HG03135 (cell line): ENCODE results near the gene TNFRSF1A.
"Not testable (repeated sequence)": the region's sequence is repeated elsewhere in the genome, so short reads cannot be mapped to it uniquely, and the experiment has no call there.

ENCODE experiments used
- ATAC-seq: cut with Tn5 transposase; IDR thresholded peaks from one replicate; pipeline ENCODE4 v1.9.1; 2021; ENCODE audit warnings: mild to moderate bottlenecking, moderate library complexity; ENCODE audit not compliant: unreplicated experiment

Gene TNFRSF1A

DNA sequence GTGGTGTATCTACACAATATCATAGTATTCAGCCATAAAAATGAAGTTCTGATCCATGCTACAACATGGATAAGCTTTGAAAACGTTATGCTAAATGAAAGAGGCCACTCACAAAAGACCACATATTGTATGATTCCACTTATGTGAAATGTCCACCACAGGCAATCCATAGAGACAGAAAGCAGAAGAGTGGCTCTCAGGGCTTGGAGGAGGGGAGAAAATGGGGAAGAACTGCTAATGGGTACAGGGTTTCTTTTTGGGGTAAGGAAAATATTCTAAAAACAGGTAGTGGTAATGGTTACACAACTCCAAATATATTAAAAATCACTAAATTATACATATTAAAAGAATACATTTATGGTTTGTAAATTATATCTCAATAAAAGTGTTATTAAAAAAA lies 17.0 kb upstream of the TNFRSF1A start:
- no peak for ATAC-seq

DNA sequence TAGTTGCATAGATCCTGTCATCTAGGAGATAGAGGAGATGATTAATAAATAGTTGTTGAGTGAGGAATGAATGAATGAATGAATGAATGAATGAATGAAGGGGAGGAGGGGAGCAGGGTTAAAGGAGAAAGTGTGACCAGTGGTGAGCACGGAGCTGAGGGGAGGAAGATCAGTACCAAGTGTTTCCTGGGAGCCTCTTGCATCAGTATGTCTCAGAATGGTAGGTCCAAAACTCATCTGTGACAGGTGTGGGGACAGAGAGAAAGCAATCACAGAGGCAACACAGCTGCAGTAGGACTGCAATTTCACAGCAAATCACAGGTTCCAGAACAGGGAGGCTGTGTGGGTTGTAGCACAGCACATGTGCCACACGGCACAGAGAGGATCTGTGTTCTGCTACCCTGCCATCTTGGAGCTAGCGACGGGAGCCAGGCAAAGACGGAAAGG lies 14.5 kb upstream of the TNFRSF1A start:
- no peak for ATAC-seq

DNA sequence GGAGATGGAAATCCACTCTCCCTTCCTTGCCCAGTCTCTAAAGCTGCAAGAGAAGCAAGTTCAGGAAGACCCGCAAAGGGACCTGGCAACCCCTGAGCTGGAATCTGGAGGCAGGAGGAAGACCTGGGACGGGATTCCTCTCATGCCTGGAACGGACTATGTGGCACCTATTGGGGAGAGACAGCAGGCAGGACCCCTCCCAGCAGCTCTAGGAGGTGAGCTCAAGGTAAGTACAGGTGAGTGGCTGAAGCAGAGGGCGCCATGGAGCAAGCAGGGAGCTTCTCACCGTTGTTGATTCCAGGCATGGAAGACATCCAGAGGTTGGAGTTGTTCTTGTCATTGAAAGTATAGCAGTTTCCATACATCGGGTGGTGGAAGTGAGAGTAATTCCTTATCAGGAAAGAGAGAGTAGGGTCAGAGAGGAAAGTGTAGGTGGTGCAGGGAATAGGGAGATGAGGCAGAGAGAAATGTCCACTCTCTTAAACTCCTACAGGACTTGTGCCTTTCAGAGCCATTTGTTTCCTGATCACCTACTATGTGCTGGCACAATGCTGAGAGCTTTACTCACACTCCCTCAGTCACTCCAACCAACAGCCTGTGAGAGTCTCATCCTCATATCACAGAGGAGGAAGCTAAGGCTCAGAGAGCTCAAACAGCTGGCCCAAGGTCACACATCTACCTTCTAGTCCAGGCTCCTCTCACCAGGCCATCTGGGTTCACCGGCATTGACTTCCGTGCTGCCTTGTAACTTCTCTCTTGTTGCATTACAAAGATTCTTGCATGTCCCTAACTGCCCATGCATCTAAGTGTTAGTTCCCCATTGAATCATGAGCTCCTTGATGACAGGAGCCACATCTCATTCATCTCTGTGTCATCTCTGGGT lies 13.9 kb upstream of the TNFRSF1A start:
- no peak for ATAC-seq

DNA sequence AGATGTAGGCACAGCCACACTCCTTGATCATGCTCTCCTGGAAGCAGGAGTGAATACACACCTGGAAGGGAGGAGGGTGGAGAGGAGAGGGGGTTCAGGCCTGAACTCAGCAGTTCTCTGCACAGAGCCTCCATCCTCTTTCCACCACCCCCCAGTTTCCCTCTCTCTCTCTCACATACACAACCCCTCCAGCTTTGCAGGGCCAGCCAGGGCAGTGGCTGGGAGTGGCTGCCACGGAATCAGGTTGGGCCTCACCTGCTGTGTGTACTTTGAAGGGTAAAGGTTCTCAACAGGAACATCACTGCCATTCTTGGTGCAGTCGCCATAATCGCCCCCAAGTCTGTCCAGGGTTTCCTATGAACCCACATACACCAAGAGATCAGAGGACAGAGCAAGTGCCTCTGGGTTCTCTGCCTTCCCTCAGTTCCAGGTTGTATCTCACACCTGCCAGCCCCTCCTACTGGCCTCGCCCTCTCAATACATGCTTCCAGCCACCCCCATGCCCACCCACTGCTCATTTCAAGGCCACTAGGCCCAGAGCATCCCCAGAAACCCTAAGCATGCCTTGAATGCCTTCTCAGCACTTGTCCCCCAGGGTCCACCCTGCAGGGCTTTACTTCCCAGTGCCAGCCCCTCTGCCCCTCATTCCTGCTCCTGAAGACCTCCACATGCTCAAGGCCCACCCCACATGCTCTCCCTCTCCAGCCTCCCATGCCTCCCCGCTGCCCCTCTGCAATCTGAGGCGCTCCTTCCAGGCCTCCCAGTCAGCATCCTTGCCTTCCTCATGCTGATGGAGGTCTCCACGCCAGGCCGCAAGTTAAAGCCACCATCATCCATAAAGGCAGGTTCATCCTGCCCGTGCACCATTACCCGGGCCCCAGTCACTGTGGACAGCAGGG lies 12.9 kb upstream of the TNFRSF1A start:
- no peak for ATAC-seq

DNA sequence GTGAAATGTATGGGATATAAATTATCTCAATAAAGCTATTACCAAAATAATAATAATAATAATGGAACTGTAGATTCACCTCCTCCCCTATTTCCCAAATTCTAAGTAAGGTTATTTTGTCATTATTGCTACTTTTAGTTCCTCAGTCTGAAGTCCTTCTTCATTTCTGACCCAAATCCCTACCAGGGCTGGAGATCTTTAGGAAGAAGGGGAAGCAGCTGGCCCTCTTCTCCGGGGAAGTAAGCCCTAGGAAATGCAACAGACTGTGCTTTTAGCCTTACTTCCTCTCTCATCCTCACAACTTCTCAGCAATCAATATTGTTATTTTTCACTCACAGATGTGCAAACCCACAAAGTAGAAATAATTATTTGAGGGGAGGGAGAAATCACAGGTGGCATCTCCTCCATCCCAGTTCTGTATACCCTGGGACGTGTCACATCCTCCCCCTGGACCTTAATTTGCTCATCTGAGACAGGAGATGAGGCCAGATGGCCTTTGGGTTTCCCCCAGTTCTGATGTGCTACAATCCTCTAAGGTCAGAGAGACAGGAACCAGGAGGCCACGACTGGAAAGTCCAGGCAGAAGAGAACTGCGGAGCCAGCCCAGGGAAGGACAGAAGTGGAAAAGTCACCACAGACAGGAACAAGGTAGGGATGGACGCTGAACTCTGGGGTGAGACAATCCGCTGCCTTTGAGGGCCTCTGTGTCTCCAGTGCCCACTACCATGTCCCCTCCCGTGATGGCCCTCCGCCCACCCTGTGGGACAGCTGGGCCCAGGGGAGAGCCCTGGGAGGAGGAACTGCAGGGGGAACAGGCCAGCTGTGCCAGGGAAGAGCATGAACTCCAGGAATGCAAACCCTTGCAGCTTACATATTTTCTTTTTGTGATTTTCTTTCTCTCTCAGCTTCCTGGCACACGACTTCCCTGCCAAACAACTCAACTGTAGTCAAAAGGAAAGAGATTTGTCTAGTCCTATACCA lies 10.6 kb upstream of the TNFRSF1A start:
- no peak for ATAC-seq

DNA sequence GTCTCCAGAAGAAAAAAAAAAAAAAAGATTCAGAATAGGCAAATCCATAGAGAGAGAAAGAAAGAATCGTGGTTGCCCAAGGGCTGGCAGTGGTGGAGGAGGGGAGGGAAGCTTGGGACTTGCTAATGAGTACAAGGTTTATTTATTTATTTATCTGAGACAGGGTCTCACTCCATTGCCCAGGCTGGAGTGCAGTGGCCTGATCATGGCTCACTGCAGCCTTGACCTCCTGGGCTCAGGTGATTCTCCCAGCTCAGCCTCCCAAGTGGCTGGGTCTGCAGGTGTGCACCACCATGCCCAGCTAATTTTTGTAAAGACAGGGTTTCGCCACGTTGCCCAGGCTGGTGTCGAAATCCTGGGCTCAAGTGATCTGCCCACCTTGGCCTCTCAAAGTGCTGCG lies 9.7 kb upstream of the TNFRSF1A start:
- no peak for ATAC-seq

DNA sequence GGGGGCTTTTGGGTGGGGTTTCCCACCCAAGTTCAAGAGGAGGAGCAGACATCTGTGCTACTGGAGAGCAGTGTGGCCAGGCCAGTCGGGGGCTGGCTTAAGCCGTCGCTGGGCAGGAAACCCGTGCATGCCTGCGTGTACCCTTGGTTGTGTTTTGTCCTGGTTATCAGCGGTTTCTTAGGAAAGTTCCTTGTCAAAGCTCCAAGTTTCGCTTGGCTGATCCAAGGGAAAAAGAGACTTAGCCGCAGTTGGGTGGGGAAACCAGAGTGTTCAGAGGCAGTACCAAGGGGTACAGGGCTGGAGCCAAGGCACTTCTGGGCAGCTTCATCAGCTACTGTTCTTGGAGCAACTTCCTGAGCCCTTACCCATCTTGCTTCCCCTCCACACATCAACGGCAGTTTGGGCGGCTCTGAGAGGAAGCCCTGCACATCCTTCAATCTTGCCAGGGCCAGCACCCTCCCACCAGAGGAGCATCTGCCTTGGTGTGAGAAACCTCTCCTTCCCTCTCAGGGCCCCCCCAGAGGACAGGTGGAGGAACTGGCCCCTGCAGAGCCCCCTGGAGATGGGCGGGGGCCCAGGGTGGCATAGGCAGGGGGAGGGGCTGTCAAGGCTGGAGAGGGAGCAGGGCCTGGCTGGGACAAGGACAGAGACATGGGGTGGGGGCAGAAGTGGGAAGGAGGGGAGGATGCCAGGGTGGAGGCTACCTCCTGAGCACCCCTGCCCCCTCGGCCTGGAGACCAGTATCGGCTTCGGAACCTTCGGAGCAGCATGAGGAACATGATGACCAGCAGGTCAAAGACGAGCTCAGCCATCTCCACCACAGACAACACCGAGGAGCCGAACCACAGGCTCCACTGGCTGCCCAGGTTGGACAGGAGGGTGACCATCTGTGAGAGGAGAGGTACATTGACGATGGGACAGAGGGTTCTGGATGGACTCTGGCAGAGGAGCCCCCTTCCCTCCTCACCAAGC lies 5.8 kb upstream of the TNFRSF1A start:
- no peak for ATAC-seq

DNA sequence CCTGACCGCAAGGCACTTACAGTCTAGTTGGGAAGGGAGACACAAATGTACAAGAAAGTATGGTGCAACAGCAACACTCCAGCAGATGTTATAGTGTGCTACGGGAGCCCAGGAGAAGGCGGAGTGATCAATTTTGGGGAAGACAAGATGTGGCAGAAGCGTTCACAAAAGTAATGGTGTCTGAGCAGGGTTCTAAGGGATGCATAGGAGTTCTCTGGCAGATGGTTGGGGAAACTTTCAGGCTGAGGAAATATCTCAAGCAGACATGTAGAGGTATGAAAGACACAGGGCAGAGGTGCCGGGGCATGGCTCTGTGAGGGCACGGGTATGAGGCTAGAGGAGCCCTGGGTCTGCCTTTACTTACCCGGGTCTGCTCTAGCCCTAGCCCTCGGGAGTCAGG lies 5.1 kb upstream of the TNFRSF1A start:
- no peak for ATAC-seq

DNA sequence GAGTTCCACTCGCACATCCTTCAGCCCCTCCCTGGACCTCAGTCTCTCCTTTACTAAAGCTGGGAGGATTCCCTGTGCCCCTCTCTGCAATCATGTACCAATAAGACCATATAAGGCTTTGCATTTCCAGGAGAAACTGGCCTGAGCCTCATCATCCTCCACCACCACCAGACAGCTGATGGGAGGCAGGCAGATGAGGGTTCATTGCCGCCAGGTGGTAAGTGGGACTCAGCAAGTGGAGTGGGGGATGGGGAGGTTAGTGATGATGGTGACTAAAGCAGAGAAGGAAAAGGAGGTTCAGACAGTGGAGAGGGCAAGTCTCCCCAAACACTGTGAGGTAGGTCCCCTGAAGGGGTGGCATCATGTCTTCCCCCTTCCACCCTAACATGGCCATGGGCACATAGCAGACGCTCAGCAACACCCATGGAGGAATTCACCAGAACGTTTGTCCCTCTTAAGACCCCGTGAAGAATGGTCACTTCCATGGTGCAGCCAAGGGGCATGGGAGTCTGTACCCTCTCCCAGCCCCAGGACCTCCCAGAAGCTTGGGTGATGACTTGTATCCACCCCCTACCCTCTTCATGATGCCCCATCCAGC lies 4.5 kb upstream of the TNFRSF1A start:
- ATAC-seq, result no peak

DNA sequence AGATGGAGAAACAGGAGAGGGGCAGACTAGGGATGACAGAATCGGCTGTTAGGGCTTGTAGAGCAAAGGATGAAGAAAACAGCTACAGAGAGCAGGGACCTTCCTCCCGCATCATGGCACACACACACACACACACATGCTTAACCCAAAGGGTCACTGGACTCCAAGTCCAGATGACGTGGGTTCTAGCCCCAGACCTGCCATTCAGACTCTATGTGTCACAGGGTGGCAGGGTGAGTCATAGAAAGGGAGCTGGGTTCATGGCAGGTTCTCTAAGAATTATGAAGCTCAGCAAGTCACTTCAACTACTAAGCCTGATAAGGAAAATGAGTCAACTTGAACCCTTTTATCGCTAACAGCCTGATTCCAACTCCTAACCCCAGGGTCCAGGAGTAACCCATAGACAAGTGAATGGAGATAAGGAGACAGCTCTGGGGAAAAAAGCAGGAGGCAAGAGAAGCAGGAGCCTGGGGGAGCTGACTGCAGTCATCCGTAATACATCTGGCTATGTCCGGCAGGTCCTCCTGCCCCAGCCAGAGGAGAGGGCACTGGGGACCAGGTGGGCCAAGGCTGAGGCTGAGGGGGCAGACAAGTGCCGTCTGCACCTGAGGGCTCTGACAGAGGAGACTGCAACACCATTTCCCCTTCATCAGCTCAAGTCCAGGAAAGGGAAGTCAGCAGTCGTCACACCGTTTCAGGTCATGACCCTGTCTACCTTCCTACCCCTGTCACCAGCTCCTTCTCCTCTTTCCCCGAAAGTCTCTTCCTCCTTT lies 3.6 kb upstream of the TNFRSF1A start:
- no peak for ATAC-seq

DNA sequence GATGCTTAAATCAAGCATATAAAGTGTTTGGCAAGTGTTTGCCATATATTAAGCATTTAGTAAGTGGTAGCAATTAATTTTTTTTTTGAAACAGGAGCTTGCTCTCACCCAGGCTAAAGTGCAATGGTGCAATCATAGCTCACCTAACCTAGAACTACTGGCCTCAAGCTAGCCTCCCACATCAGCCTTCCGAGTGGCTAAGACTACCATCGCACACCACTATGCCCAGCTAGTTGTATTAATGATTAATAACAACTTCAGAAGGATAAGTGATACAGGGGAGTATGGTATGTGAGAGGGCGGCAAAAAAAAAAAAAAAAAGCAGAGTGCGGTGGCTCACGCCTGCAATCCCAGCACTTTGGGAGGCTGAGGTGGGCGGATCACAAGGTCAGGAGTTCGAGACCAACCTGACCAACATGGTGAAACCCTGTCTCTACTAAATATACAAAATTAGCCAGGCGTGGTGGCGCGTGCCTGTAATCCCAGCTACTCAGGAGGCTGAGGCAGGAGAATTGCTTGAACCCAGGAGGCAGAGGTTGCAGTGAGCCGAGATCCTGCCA lies 2.3 kb upstream of the TNFRSF1A start:
- ATAC-seq, result not testable (repeated sequence)

DNA sequence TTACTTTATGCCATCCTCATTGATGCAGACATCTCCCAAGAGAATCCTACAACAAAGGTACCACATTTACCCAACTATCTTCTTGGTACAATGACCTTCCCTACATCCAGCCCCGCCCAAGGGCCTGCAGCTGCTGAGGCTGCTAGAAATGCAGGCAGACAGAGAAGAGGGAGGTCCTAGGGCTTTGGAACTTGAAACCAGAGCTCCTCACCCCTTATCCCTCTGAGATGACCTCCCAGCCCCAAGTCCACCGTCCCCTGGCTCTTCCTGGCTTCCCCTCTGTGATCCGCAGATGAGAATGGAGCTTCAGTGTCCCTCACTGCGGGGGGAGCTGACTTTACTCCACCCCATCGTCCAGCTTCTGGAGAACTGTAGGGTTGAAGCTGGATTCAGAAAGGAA lies 1.6 kb upstream of the TNFRSF1A start:
- ATAC-seq, result no peak

DNA sequence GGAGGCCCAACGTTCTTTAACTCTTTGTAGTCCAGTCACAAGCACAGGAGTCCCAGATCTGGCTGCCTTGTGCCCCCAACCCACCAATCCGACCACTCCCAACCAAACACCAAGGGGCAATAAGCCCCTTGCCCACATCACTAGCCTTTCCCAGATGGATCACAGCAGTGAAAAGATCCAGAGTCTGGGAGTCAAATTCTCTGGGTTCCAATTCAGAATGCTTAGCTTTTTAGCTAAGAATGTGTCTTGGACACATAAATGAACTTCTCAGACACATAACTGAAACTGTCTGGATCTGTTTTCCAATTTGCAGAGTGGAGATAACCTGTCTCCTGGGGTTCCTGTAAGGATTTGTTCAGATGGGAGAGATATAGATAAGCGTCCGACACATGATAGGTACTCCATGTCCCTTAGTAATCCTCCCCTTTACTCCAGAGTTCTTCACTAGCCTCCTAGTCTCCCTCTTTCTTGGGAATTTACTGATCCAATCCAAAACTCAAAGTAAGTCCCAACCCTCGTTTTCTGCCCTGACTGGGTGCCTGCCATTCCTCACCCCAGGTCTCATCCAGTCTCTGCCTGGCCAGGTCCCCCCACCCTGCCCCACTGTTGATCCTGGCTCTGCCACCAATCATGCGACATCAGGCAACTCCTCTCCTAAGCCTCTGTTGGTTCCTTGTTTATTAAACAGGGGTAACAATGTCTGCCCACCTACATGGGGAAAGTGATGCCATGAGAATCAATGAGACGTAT lies 439 bp upstream of the TNFRSF1A start:
- ATAC-seq, result no peak

DNA sequence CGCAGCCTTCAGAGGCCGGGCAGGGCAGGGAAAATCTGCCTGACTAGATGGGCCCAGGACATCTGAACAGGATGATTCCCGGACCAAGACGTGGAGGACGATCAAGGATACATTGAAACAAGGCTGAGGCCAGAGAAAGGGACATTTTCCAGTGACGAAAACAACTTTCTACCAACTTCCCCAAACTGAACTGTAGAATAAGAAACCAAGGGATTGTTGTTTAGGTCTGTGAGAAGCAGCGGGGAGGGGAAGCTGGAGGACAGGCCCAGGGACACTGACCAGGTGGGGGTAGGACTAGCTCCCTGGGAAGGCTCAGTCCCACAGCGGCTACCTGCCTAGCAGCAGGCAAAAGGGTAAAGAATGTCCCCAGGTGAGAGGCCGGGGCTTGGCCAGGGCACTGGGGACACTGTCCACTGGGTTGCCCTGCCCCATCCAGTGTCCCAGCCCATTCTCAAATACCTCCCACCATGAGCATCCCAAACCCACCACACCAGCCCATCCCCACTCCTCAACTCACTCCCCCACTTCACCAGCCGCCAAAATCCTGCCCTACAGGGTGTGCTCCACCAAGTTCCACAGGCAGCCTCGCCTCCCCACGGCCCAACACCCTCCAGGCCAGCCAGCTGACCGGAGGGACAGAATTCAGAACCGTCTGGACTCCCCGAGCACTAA lies 995 bp downstream of the TNFRSF1A start:
- no peak for ATAC-seq

DNA sequence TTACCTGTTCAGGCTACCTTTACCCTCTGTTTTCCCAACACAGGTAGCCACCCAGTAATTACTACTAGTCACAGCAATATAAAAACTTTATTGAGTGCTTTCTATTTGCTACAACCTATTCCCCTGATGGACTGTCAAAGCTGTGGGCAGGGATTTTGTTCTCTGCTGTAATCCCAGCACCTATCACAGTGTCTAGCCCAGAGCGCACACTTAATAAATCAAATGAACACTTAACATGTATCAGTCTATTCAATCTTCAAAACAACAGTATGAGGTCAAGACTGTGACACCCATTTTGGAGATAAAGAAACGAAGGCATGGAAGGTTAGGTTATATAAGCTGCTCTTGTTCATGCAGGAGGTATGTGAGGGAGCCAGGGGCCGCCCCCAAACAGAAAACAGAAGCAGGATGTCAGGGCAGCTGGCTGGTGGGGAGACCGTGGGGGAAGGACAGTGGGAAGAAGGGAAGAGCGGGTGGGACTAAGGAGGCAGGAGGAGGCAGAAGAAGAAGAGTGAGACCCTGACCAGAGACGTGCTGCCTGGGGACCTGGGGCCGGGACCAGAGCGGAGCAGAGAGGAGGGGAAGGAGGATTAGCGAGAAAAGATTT lies 1.7 kb downstream of the TNFRSF1A start:
- no peak for ATAC-seq

DNA sequence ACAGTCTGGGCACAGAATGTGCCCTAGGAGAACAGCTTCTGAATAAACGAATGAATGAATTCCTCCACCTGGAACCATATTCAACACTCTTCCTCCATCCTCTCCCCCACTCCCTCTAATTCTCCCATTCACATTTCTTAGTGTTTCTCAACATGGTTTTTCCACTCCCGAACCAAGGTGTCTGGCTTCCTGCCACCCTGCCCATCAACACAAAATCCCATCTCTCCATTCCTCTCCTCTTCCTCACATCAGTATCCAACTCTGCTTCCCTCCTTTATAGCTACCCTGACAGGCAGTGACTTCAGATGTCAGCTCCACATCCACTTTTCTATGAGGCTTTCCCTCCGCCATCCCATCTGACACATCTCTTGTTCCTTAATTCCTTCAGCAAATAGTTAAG lies 2.9 kb downstream of the TNFRSF1A start:
- no peak for ATAC-seq
